Ishikawa (cell line): ENCODE data around the gene PCNX4.

Experiments
- EP300 ChIP-seq: IDR thresholded peaks from 2 replicates; pipeline ENCODE4 v1.6.1; 2012; ENCODE audit warnings: borderline replicate concordance
- FOXM1 ChIP-seq: IDR thresholded peaks from 2 replicates; pipeline ENCODE4 v1.6.1; 2012; ENCODE audit warnings: low read depth, borderline replicate concordance
- RAD21 ChIP-seq: IDR thresholded peaks from 2 replicates; pipeline ENCODE4 v1.6.1; 2012; ENCODE audit warnings: low read depth
- TAF1 ChIP-seq: IDR thresholded peaks from 2 replicates; pipeline ENCODE4 v1.6.1; 2012; ENCODE audit warnings: low read depth, mild to moderate bottlenecking
- TCF12 ChIP-seq: IDR thresholded peaks from 2 replicates; pipeline ENCODE4 v1.6.1; 2012; ENCODE audit warnings: low read depth
- YY1 ChIP-seq: IDR thresholded peaks from 2 replicates; pipeline ENCODE4 v1.6.1; 2012; ENCODE audit warnings: low read depth
- ZBTB7A ChIP-seq: IDR thresholded peaks from 2 replicates; pipeline ENCODE4 v1.6.1; 2012; ENCODE audit warnings: low read depth

DNA sequence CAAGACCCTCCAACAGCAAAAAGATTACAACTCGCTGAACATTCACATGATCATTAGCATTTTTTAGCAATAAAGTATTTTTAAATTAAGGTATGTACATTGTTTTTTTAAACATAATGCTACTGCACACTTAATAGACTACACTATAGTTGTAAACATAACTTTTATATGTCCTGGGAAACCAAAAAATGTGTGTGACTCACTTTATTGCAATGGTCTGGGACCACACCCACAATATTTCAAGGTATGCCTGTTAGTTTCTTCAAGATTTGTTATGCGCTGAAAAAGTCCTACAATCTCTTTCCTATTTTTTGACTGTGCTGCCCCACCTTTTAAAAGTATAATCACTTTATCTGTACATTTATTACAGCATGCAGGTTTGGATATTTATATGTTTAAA lies 30.4 kb upstream of the PCNX4 start:
- no peak for TF ChIP-seq FOXM1
- no peak for TF ChIP-seq RAD21
- TF ChIP-seq YY1: no peak
- no peak for TF ChIP-seq TCF12
- TF ChIP-seq EP300: no peak
- no peak for TF ChIP-seq ZBTB7A
- TF ChIP-seq TAF1: no peak
